Stomach smooth muscle (tissue), 2 donors: Measurements from ENCODE around the gene RENBP.

Source experiments
- H3K27ac ChIP-seq: one replicate; pipeline ENCODE4 v1.7.0; 2013; ENCODE audit warnings: mild to moderate bottlenecking, low read length, inconsistent platforms
- H3K27me3 ChIP-seq, 2 donors: one replicate each; pipeline ENCODE4 v1.7.0; 2013; ENCODE audit warnings: low read length in 2 of 2; ENCODE audit not compliant: insufficient read depth in 2 of 2, control insufficient read depth in 1 of 2
- H3K36me3 ChIP-seq, 2 donors: one replicate each; pipeline ENCODE4 v1.7.0; 2013; ENCODE audit warnings: low read length in 2 of 2; ENCODE audit not compliant: control insufficient read depth in 2 of 2, insufficient read depth in 2 of 2
- H3K4me1 ChIP-seq: one replicate; pipeline ENCODE4 v1.7.0; 2013; ENCODE audit warnings: low read length; ENCODE audit not compliant: control insufficient read depth, insufficient read depth
- H3K4me3 ChIP-seq, 2 donors: one replicate each; pipeline ENCODE4 v1.7.0; 2013; ENCODE audit warnings: low read length in 2 of 2
- H3K9ac ChIP-seq, 2 donors: one replicate each; pipeline ENCODE4 v1.7.0; 2013; ENCODE audit warnings: low read length in 2 of 2, mild to moderate bottlenecking in 1 of 2
- H3K9me3 ChIP-seq, 2 donors: one replicate each; pipeline ENCODE4 v1.7.0; 2013; ENCODE audit warnings: low read length in 2 of 2; ENCODE audit not compliant: control insufficient read depth in 2 of 2
- donor health status: healthy.
- donor health status: Pancreatic carcinoma.

Gene RENBP

DNA sequence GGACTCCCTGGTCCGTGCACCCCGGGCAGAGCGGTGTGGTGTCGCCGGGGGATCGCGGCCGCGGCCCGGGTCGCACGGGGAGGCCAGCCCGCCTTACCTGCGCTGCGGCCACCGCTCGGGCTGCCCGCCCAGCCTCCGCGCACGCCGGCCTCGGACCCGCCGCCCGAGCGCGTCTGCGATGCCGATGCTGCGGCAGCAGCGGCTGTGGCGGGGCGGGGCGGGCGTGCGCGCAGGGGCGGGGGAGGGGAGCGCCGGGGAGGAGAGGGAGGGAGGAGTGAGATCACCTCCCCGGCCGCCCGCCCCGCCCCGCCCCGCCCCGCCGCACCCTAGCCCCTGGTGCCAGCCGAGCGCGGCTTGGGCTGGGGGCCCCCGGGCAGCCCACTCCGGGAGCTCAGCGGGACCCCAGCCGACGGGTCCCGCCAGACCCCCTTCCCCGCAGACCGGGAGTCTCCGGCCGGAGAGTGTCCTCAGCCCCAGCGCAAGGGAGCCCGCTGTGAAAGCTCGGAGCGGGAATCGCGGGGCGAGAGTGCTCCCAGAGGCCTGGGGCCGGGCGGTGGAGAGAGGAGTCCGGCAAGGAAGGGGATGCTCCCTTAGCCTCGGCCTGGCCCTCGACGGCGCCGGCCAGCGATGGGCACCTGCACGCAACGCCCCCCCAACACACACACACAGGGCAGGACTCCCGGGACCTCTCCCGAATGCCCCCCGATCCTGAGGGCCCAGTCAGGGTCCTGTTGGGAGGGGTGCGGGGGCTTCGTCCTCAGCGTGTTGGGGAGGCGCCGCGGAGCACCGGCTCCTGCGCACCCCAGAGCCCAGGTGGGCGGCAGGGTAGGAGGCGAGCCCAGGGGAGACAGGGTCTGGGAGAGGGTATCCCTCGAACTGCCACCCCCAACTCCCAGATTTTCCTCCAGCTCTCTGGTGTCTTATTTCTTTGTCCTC, 58.2 kb downstream of the RENBP start, which contains the start of gene L1CAM:
TSS of gene L1CAM (minus strand) at position 206 of the 936 bp plus-strand sequence. CDS start 10,337 bp downstream, outside the sequence.
- Histone ChIP-seq H3K27ac (no peak within 1 kb of the TSS), H3K36me3 (no peaks in the 10 kb centered on the region), H3K4me3 (peak within 1 kb of the TSS in 1 of 2 donors; percentile 35), H3K9ac (no peak within 1 kb of the TSS), H3K27me3 (peaks cover 27 to 53% of the 10 kb centered on the region in 2 donors), H3K9me3 (no peaks in the 10 kb centered on the region), H3K4me1 (peaks cover 8% of the 10 kb centered on the region)
